RPMI8226 (cell line): Measurements from ENCODE around the gene UNK.
A peak's percentile ranks its signal among the peaks of the same experiment; 100 is the strongest.

Experiments
- DNase-seq: peaks from one replicate; pipeline ENCODE4 v3.0.0-alpha.2; 2015

Gene UNK

GRCh38 chr17:75784473-75785015, at the start of gene UNK:
TSS of gene UNK (plus strand) at chr17:75784806. CDS start at chr17:75784881, 75 bp downstream.
- DNase-seq, result peak; percentile 98

GRCh38 chr17:75736173-75736835, 48.3 kb upstream of the UNK start:
- no peak for DNase-seq

GRCh38 chr17:75737133-75737962, 47.3 kb upstream of the UNK start:
- no peak for DNase-seq

DNA sequence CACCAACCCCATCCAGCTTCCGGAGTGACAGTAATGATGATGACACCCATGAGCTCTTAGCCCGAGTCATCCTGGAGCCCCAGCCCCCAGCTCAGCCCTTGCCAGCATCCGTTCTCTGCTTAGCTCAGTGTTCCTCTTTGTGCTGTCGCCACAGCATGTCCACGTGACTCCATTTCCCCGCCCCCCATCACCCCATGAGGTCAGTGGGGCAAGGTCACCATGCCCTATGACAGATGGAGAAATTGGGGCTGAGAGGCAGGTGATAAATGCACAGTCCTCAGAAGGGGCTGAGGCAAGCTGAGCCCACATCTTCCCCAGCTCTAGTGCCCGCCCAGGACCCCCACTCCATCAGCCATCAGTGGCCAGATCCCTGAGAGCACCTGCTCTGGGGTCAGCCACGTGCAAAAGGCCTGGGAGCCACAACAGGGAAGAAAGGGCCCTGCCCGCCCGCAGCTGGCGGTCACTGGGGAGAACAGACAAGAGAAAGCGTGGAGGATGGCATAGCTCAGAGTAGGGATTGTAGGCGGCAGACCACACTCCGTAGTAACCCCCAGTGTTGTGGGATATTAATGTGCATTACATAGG, 46.3 kb upstream of the UNK start:
- DNase-seq, result peak; percentile 61

DNA sequence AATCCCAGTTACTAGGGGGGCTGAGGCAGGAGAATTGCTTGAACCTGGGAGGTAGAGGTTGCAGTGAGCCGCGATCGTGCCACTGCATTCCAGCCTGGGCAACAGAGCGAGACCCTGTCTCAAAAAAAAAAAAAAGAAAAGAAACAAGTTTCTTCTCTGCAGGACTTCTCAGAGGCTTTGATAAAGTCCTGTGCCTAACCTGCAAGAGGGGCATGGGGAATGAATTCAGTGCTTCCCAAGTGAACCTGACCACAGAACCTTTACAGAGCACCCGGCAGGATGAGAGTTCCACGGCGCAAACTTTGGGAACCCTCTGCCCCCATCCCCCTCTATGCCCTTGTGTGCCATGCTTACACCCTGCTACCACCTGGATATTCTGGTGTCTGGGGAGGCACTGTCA, 45.4 kb upstream of the UNK start:
- DNase-seq, result no peak

GRCh38 chr17:75739801-75740200, 44.8 kb upstream of the UNK start:
- DNase-seq, result no peak

- no peak for DNase-seq
Measured at GRCh38 chr17:75740215-75740614, 44.4 kb upstream of the UNK start.

DNA sequence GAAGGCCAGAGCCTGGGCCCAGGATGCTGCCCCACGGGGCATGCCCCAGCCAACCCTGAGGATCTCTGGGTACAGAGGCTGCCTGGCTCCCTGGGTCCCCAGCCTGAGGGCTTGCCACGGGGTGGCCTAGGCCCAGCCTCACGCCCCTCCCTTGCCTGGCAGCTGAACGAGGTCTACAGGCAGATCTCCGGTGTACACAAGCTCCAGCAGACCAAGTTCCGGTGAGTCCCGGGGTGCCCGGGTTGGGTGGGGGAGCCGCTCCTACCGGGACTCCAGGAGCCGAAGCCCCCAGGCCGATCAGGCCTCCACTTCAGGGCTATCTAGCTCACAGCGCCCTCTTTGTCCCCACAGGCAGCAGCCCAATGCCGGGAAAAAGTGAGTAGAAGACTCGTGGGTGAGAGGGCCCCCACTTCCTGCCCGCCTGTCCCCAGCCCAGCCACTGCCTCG, 44.0 kb upstream of the UNK start:
- DNase-seq, result no peak

- DNase-seq, result no peak
Measured at GRCh38 chr17:75742337-75742736, 42.3 kb upstream of the UNK start.

DNA sequence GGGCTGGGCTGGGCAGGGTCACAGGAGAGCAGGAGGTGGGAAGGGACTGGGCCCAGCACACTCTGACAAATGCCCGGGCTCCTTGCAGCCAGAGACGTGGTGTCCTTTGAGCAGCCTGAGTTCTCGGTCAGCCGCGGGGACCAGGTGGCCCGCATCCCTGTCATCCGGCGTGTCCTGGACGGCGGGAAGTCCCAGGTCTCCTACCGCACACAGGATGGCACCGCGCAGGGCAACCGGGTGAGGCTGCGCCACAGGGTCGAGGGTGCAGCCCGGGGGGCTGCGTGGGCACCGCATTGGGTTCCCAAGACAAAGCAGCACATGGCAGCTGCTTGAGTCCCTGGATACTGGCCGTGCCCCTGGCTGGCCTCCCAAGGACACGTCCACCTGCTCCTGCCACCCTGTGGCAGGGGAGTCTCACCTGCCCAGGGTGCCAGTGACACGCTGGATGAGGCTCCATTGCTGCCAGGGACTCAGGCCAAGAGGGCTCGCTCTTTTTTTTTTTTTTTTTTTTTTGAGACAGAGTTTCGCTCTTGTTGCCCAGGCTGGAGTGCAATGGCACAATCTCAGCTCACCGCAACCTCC, 40.9 kb upstream of the UNK start:
- DNase-seq, result no peak

- no peak for DNase-seq
Measured at GRCh38 chr17:75748706-75749105, 35.9 kb upstream of the UNK start.

DNA sequence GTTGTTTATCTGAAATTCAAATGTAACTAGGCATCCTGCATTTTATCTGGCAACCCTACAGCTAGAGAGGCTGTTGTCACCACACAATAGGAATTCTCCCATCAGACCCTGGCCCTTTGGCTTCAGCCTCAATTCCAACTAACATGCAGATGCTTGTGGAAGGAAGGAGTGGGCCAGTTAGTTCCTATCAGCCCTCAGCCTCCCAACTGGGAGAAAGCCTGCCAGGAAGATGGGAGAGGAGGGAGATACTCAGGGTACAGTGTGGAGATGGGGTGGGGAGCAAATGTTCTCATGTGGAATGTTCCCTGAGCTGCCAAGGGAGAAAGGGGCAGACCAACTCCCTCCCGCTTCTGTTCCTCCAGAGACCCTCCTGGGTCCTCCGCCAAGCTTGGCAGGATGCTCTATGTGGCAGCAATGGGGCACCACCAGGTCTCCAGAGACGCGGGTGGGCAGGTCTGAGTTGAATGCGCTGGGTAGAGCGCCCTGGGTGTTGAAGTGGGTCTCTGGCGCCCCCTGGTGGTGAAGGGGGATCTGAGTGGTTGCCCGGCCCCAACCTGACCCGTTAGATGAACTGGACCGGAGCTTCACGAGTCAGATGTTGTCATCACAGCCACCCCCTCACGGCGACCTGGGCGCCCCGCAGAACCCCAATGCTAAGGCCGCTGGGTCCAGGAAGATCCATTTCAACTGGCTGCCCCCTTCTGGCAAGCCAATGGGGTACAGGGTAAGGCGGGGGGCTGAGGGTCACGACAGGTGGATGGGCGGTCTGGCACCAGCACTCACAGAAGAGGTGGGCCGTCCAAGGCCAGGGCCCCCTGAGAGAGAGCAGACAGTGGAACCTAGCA, 34.8 kb upstream of the UNK start:
- peak; percentile 82 for DNase-seq

- DNase-seq, result no peak
Measured at GRCh38 chr17:75750661-75751423, 33.8 kb upstream of the UNK start.

- DNase-seq, result no peak
Measured at GRCh38 chr17:75751676-75752404, 32.8 kb upstream of the UNK start.

DNA sequence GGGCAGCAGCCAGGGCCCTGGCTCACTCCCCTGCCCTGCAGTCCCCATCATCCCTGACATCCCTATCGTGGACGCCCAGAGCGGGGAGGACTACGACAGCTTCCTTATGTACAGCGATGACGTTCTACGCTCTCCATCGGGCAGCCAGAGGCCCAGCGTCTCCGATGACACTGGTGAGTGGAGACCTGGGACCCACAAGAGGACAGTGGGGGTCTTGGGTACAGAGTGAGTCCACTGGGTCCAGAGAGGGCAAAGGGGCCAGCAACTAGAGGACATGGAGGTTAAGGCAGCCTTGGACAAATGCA, 32.2 kb upstream of the UNK start:
- no peak for DNase-seq

- DNase-seq, result peak; percentile 71
Measured at GRCh38 chr17:75752802-75753513, 31.6 kb upstream of the UNK start.

- peak; percentile 86 for DNase-seq
Measured at GRCh38 chr17:75753514-75754377, 30.9 kb upstream of the UNK start.

GRCh38 chr17:75754378-75755204, 30.0 kb upstream of the UNK start:
- DNase-seq, result no peak
